Measurements from ENCODE around the gene FGF12. TPM values are rescaled to one million over a fixed set of nuclear protein-coding genes. Genes with fewer than 3 reads are reported as not detected.

Gene FGF12
- total and polyA plus RNA-seq, 2 of the 13 experiments (the other 11 are each of a cell fraction or from before 2014, with no cell fraction given) = 0.07 TPM; not detected in 1

DNA sequence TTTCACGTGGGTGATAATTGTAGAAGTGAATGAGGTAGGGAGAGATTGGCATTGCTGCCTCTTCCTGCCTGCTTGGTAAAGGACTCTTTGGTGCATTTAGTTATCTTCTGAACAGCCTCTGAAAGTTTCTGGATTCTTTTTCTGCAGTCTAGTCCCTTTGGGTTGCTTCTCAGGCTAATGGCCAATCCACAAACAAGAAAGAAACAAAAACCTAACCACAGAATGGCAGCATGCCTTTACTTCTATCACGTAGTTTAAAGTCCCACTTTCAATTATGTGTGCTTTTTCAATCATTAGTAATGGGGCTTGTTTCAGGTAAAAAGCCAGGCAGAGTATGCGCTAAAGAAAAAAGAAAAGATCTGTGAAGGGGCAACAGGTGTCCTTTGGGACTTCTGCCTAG, 7.4 kb downstream of the FGF12 start:
- H3K79me2 ChIP-seq (ENCODE audit: insufficient read depth, low read length) = no peaks in the 10 kb centered on the region
- in situ Hi-C loops (cut with HindIII; ENCODE audit: extremely low pct_ligation_motif_present, low pct_unique_long_range_greater_than_20kb) (no loop called here), intact Hi-C loops (cut with micrococcal nuclease; ENCODE audit: unreplicated experiment) (no loop called here)
- FAIRE-seq (no peak), ATAC-seq (no peak), DNase-seq (ENCODE audit: low spot score) (no peak)
- BruUV-seq (replicated peaks) = no TSS peak
- TF ChIP-seq, protein P1, sequence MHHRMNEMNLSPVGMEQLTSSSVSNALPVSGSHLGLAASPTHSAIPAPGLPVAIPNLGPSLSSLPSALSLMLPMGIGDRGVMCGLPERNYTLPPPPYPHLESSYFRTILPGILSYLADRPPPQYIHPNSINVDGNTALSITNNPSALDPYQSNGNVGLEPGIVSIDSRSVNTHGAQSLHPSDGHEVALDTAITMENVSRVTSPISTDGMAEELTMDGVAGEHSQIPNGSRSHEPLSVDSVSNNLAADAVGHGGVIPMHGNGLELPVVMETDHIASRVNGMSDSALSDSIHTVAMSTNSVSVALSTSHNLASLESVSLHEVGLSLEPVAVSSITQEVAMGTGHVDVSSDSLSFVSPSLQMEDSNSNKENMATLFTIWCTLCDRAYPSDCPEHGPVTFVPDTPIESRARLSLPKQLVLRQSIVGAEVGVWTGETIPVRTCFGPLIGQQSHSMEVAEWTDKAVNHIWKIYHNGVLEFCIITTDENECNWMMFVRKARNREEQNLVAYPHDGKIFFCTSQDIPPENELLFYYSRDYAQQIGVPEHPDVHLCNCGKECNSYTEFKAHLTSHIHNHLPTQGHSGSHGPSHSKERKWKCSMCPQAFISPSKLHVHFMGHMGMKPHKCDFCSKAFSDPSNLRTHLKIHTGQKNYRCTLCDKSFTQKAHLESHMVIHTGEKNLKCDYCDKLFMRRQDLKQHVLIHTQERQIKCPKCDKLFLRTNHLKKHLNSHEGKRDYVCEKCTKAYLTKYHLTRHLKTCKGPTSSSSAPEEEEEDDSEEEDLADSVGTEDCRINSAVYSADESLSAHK (CRISPR knock-in tag; IDR thresholded peaks at IDR 0.05; ENCODE audit: borderline replicate concordance) = no peak
- TF ChIP-seq KLF11 (CRISPR knock-in tag; IDR thresholded peaks at IDR 0.05) (no peak), ATM (IDR thresholded peaks at IDR 0.05; ENCODE audit: borderline replicate concordance) (no peak), RARG (CRISPR knock-in tag; IDR thresholded peaks at IDR 0.05; ENCODE audit: low read depth) (no peak), GFI1 (CRISPR knock-in tag; IDR thresholded peaks at IDR 0.05; ENCODE audit: borderline replicate concordance) (no peak), TCF7 (IDR thresholded peaks at IDR 0.05; ENCODE audit: low read depth) (no peak), ZNF12 (CRISPR knock-in tag; IDR thresholded peaks at IDR 0.05) (no peak), ZNF781 (CRISPR knock-in tag; IDR thresholded peaks at IDR 0.05; ENCODE audit: borderline replicate concordance, not compliant biosample characterization) (no peak), KDM4B (CRISPR knock-in tag; IDR thresholded peaks at IDR 0.05) (no peak), SRSF4 (IDR thresholded peaks at IDR 0.05; ENCODE audit: low read depth, low read length, poor library complexity, severe bottlenecking) (no peak), SAFB2 (CRISPR knock-in tag; IDR thresholded peaks at IDR 0.05; ENCODE audit: borderline replicate concordance, low read depth) (no peak), HDAC1 (CRISPR knock-in tag; IDR thresholded peaks at IDR 0.05) (no peak), ARNTL (CRISPR knock-in tag; IDR thresholded peaks at IDR 0.05) (no peak)
- TF ChIP-seq, protein P2, sequence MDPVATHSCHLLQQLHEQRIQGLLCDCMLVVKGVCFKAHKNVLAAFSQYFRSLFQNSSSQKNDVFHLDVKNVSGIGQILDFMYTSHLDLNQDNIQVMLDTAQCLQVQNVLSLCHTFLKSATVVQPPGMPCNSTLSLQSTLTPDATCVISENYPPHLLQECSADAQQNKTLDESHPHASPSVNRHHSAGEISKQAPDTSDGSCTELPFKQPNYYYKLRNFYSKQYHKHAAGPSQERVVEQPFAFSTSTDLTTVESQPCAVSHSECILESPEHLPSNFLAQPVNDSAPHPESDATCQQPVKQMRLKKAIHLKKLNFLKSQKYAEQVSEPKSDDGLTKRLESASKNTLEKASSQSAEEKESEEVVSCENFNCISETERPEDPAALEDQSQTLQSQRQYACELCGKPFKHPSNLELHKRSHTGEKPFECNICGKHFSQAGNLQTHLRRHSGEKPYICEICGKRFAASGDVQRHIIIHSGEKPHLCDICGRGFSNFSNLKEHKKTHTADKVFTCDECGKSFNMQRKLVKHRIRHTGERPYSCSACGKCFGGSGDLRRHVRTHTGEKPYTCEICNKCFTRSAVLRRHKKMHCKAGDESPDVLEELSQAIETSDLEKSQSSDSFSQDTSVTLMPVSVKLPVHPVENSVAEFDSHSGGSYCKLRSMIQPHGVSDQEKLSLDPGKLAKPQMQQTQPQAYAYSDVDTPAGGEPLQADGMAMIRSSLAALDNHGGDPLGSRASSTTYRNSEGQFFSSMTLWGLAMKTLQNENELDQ (CRISPR knock-in tag; IDR thresholded peaks at IDR 0.05; ENCODE audit: borderline replicate concordance) = no peak
- TF ChIP-seq, protein P3, sequence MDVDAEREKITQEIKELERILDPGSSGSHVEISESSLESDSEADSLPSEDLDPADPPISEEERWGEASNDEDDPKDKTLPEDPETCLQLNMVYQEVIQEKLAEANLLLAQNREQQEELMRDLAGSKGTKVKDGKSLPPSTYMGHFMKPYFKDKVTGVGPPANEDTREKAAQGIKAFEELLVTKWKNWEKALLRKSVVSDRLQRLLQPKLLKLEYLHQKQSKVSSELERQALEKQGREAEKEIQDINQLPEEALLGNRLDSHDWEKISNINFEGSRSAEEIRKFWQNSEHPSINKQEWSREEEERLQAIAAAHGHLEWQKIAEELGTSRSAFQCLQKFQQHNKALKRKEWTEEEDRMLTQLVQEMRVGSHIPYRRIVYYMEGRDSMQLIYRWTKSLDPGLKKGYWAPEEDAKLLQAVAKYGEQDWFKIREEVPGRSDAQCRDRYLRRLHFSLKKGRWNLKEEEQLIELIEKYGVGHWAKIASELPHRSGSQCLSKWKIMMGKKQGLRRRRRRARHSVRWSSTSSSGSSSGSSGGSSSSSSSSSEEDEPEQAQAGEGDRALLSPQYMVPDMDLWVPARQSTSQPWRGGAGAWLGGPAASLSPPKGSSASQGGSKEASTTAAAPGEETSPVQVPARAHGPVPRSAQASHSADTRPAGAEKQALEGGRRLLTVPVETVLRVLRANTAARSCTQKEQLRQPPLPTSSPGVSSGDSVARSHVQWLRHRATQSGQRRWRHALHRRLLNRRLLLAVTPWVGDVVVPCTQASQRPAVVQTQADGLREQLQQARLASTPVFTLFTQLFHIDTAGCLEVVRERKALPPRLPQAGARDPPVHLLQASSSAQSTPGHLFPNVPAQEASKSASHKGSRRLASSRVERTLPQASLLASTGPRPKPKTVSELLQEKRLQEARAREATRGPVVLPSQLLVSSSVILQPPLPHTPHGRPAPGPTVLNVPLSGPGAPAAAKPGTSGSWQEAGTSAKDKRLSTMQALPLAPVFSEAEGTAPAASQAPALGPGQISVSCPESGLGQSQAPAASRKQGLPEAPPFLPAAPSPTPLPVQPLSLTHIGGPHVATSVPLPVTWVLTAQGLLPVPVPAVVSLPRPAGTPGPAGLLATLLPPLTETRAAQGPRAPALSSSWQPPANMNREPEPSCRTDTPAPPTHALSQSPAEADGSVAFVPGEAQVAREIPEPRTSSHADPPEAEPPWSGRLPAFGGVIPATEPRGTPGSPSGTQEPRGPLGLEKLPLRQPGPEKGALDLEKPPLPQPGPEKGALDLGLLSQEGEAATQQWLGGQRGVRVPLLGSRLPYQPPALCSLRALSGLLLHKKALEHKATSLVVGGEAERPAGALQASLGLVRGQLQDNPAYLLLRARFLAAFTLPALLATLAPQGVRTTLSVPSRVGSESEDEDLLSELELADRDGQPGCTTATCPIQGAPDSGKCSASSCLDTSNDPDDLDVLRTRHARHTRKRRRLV (CRISPR knock-in tag; IDR thresholded peaks at IDR 0.05) = no peak
- H3K9me3 ChIP-seq (ENCODE audit: low read length) = no peaks in the 10 kb centered on the region
- H3K4me1 ChIP-seq (ENCODE audit: insufficient read depth, low read length) = no peaks in the 10 kb centered on the region
- H3K27ac ChIP-seq (ENCODE audit: extremely low read length, insufficient read depth, low read length) = no peak overlapping the region
- H3K4me3 ChIP-seq (replicated peaks in 1 of 3; ENCODE audit: insufficient read depth in 1 of 3, low read depth in 2 of 3, low read length in 3 of 3) = no peak overlapping the region
- POLR2A ChIA-PET = no interaction called here
- H3K9ac ChIP-seq (ENCODE audit: insufficient read depth, low read depth, low read length) = no peak overlapping the region
- no peaks in the 10 kb centered on the region for H4K20me1 ChIP-seq (ENCODE audit: insufficient read depth, low read length)
- no peak overlapping the region for H3K4me2 ChIP-seq (ENCODE audit: low read depth, low read length)
- no peaks in the 10 kb centered on the region for H3K27me3 ChIP-seq (ENCODE audit: control insufficient read depth in 1 of 2, insufficient read depth in 2 of 2, low read length in 2 of 2)
- CTCF ChIA-PET (ENCODE audit: low intra/inter-chr PET ratio, low total read pairs) = no interaction called here
- no peak overlapping the region for H2AFZ ChIP-seq (ENCODE audit: low read length)
- no peaks in the 10 kb centered on the region for H3K36me3 ChIP-seq (replicated peaks in 1 of 2; ENCODE audit: control insufficient read depth in 1 of 2, insufficient read depth in 2 of 2, low read length in 2 of 2)
- WGBS (ENCODE audit: low lambda C conversion rate) = 16% methylated on average over 3 of the region's 3 CpGs

Measured in HepG2 (cell line).